Measurements from ENCODE around the gene TIGD2. TPM values are rescaled to one million over a fixed set of nuclear protein-coding genes. Genes with fewer than 3 reads are reported as not detected.
A peak's percentile ranks its signal among the peaks of the same experiment; 100 is the strongest.

Gene TIGD2
- total and polyA plus RNA-seq, 2 of the 13 experiments (the other 11 are each of a cell fraction or from before 2014, with no cell fraction given), result 3.1 to 15.5 TPM

DNA sequence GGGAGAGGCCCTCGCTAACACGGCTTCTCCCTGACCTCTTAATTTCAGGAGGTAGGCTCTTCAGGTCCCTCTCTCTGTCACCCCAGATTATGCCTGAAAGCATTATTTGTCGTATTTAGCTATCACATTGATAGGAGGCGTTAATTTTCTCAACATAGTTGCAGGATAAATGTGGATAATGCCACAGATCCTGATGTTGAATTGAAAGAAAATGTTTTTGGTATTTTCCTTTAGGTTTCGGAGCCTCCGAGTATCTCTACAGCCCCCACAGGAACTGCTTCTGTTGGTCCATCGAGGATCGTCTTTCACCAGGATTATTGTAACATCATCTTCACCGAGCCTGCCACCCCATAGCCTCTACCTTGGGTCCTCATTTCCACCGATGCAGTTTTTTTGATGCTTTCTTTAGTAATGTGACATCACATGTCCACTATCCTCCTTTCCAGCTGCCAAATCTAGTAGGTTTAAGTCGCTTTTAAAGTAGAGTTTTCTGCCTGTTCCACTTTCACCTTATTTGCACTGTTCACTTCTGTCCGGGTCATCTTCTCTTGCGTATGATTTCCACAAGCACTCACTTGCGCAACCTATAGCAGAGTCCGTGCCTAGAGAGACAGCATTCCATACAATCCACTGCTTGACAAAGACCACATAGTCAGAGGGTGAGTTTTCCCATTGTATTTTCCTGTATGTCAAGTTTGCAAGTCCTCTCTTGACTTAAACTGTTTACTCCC lies 665 bp downstream of the TIGD2 start (continued):
- TF ChIP-seq POLR2AphosphoS5 (IDR thresholded peaks at IDR 0.05; ENCODE audit: low read depth, low read length) (0 out of 2 replicates have a peak, but pooled peaks have one; percentile 30), SIN3A (IDR thresholded peaks at IDR 0.05; ENCODE audit: borderline replicate concordance, low read depth, low read length) (peak; percentile 53; the same call in 1 of the 2 replicates), TCF12 (IDR thresholded peaks at IDR 0.05) (no peak), TCF12 (CRISPR knock-in tag; IDR thresholded peaks at IDR 0.05) (no peak; the same call in 1 of the 2 replicates), ATF7-NPFF (CRISPR knock-in tag; IDR thresholded peaks at IDR 0.05; ENCODE audit: low read depth) (peak; percentile 41; the same call in 1 of the 2 replicates), BHLHE40 (IDR thresholded peaks at IDR 0.05; ENCODE audit: low read length) (peak; percentile 51; the same call in 1 of the 2 replicates), EZH2 (conservative IDR thresholded peaks at IDR 0.05; ENCODE audit: low read depth, low read length) (no peak), SAFB2 (CRISPR knock-in tag; IDR thresholded peaks at IDR 0.05; ENCODE audit: borderline replicate concordance, low read depth) (no peak), ZNF644 (CRISPR knock-in tag; IDR thresholded peaks at IDR 0.05; ENCODE audit: low read depth) (peak; percentile 99), ZNF432 (CRISPR knock-in tag; IDR thresholded peaks at IDR 0.05; ENCODE audit: borderline replicate concordance) (no peak), ZNF749 (CRISPR knock-in tag; IDR thresholded peaks at IDR 0.05; ENCODE audit: borderline replicate concordance) (peak; percentile 42; the same call in 1 of the 2 replicates), MEIS2 (CRISPR knock-in tag; IDR thresholded peaks at IDR 0.05) (0 out of 2 replicates have a peak, but pooled peaks have one; percentile 58), SIX1 (CRISPR knock-in tag; IDR thresholded peaks at IDR 0.05; ENCODE audit: borderline replicate concordance) (peak; percentile 59; the same call in 1 of the 2 replicates), DMAP1 (CRISPR knock-in tag; IDR thresholded peaks at IDR 0.05) (no peak; the same call in 1 of the 2 replicates), ZNF777 (CRISPR knock-in tag; IDR thresholded peaks at IDR 0.05) (no peak), ZFP90 (CRISPR knock-in tag; IDR thresholded peaks at IDR 0.05; ENCODE audit: borderline replicate concordance) (no peak), MED13 (CRISPR knock-in tag; IDR thresholded peaks at IDR 0.05) (peak; percentile 68; the same call in 1 of the 2 replicates)
- TF ChIP-seq, protein P1, sequence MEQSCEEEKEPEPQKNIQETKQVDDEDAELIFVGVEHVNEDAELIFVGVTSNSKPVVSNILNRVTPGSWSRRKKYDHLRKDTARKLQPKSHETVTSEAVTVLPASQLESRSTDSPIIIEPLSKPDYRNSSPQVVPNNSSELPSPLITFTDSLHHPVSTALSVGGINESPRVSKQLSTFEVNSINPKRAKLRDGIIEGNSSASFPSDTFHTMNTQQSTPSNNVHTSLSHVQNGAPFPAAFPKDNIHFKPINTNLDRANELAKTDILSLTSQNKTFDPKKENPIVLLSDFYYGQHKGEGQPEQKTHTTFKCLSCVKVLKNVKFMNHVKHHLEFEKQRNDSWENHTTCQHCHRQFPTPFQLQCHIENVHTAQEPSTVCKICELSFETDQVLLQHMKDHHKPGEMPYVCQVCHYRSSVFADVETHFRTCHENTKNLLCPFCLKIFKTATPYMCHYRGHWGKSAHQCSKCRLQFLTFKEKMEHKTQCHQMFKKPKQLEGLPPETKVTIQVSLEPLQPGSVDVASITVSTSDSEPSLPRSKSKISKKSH (CRISPR knock-in tag; IDR thresholded peaks at IDR 0.05; ENCODE audit: borderline replicate concordance), result no peak
- TF ChIP-seq, protein P2, sequence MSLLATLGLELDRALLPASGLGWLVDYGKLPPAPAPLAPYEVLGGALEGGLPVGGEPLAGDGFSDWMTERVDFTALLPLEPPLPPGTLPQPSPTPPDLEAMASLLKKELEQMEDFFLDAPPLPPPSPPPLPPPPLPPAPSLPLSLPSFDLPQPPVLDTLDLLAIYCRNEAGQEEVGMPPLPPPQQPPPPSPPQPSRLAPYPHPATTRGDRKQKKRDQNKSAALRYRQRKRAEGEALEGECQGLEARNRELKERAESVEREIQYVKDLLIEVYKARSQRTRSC (CRISPR knock-in tag; IDR thresholded peaks at IDR 0.05; ENCODE audit: low read depth), result no peak
- TF ChIP-seq, protein P3, sequence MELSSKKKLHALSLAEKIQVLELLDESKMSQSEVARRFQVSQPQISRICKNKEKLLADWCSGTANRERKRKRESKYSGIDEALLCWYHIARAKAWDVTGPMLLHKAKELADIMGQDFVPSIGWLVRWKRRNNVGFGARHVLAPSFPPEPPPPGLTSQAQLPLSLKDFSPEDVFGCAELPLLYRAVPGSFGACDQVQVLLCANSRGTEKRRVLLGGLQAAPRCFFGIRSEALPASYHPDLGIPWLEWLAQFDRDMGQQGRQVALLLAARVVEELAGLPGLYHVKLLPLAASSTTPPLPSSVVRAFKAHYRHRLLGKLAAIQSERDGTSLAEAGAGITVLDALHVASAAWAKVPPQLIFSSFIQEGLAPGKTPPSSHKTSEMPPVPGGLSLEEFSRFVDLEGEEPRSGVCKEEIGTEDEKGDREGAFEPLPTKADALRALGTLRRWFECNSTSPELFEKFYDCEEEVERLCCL (CRISPR knock-in tag; IDR thresholded peaks at IDR 0.05; ENCODE audit: borderline replicate concordance), result no peak
- TF ChIP-seq, protein P4, sequence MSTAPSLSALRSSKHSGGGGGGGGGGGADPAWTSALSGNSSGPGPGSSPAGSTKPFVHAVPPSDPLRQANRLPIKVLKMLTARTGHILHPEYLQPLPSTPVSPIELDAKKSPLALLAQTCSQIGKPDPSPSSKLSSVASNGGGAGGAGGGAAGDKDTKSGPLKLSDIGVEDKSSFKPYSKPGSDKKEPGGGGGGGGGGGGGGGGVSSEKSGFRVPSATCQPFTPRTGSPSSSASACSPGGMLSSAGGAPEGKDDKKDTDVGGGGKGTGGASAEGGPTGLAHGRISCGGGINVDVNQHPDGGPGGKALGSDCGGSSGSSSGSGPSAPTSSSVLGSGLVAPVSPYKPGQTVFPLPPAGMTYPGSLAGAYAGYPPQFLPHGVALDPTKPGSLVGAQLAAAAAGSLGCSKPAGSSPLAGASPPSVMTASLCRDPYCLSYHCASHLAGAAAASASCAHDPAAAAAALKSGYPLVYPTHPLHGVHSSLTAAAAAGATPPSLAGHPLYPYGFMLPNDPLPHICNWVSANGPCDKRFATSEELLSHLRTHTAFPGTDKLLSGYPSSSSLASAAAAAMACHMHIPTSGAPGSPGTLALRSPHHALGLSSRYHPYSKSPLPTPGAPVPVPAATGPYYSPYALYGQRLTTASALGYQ (CRISPR knock-in tag; IDR thresholded peaks at IDR 0.05), result peak; percentile 74; the same call in 1 of the 2 replicates

All from HepG2 (cell line).